ENCODE results near the gene NUDT11. TPM values are rescaled to one million over a fixed set of nuclear protein-coding genes. Genes with fewer than 3 reads are reported as not detected.

Gene NUDT11
- total and polyA plus RNA-seq, 2 donors (not counting 1 experiment from before 2014, with no cell fraction given), result 0.10 TPM; not detected in 1

DNA sequence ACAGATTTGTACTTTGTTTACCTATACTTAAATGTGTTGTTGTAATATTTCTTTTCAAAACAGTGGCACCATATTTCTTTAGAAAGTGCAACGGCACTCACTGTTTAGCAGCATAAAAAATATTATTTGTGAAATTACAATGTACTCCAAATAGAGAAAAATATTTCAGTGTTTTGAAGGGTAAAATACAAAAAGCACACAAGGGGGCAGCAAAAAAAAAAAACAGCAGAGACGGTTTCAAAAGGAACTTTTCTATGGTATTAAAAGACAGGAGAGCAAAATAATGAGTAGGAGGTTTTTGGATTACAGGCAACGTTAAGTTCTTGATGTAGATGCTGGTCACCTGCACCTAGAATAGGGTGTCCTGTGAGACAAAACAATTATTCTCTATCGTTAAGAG, 2.0 kb downstream of the NUDT11 start:
- no peak overlapping the region for H3K27ac Mint-ChIP-seq
- Histone ChIP-seq H3K4me1 (ENCODE audit: control insufficient read depth in 2 of 2, insufficient read depth in 2 of 2, low read length in 2 of 2) (peaks cover 0 to 6% of the 10 kb centered on the region in 2 donors), H3K9me3 (ENCODE audit: control extremely low read depth in 1 of 3, control insufficient read depth in 2 of 3, insufficient read depth in 1 of 3, low read length in 2 of 3) (no peaks in the 10 kb centered on the region), H3K4me2 (replicated peaks; ENCODE audit: low read depth, low read length, poor library complexity, severe bottlenecking) (no peak overlapping the region), H3K27me3 (replicated peaks in 1 of 4; ENCODE audit: control extremely low read depth in 1 of 4, control insufficient read depth in 3 of 4, insufficient read depth in 4 of 4, low read length in 3 of 4) (peaks cover 0 to 16% (median 7%) of the 10 kb centered on the region in 4 experiments), H3K27ac (ENCODE audit: low read length in 2 of 2) (no peak overlapping the region), H3K79me2 (ENCODE audit: control insufficient read depth, insufficient read depth, low read length) (no peaks in the 10 kb centered on the region), H3K4me3 (ENCODE audit: control extremely low read depth in 1 of 5, extremely low read depth in 1 of 5, insufficient read depth in 1 of 5, low read depth in 2 of 5, low read length in 4 of 5) (no peak overlapping the region), H2AFZ (ENCODE audit: insufficient read depth, low read depth, low read length, poor library complexity, severe bottlenecking) (no peak overlapping the region), H3K9ac (ENCODE audit: low read length) (no peak overlapping the region), H4K20me1 (ENCODE audit: control insufficient read depth, insufficient read depth, low read length, poor library complexity, severe bottlenecking) (no peaks in the 10 kb centered on the region), H3K36me3 (replicated peaks in 1 of 2; ENCODE audit: control extremely low read depth in 1 of 2, control insufficient read depth in 1 of 2, extremely low read depth in 1 of 2, insufficient read depth in 2 of 2, low read length in 1 of 2) (no peaks in the 10 kb centered on the region)
- peaks cover 27% of the 10 kb centered on the region for H3K27me3 Mint-ChIP-seq
- ATAC-seq (ENCODE audit: low read depth) (no peak), DNase-seq (no peak)
- peaks cover 10% of the 10 kb centered on the region for H3K4me1 Mint-ChIP-seq
- 0% methylated on average over 1 of the region's 4 CpGs for WGBS (ENCODE audit: insufficient coverage)
- ChIA-PET POLR2A (no interaction called here), CTCF (no interaction called here)
- no peaks in the 10 kb centered on the region for H3K9me3 Mint-ChIP-seq (ENCODE audit: insufficient read depth)
- intact Hi-C loops (cut with micrococcal nuclease), result no loop called here
- no peak overlapping the region for H3K4me3 Mint-ChIP-seq
- TF ChIP-seq, protein P1, sequence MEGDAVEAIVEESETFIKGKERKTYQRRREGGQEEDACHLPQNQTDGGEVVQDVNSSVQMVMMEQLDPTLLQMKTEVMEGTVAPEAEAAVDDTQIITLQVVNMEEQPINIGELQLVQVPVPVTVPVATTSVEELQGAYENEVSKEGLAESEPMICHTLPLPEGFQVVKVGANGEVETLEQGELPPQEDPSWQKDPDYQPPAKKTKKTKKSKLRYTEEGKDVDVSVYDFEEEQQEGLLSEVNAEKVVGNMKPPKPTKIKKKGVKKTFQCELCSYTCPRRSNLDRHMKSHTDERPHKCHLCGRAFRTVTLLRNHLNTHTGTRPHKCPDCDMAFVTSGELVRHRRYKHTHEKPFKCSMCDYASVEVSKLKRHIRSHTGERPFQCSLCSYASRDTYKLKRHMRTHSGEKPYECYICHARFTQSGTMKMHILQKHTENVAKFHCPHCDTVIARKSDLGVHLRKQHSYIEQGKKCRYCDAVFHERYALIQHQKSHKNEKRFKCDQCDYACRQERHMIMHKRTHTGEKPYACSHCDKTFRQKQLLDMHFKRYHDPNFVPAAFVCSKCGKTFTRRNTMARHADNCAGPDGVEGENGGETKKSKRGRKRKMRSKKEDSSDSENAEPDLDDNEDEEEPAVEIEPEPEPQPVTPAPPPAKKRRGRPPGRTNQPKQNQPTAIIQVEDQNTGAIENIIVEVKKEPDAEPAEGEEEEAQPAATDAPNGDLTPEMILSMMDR (IDR thresholded peaks at IDR 0.05), result no peak
- no peak for TF ChIP-seq EZH2 (IDR thresholded peaks at IDR 0.05; ENCODE audit: borderline replicate concordance, insufficient read depth, low read depth, low read length, poor library complexity, severe bottlenecking)

DNA sequence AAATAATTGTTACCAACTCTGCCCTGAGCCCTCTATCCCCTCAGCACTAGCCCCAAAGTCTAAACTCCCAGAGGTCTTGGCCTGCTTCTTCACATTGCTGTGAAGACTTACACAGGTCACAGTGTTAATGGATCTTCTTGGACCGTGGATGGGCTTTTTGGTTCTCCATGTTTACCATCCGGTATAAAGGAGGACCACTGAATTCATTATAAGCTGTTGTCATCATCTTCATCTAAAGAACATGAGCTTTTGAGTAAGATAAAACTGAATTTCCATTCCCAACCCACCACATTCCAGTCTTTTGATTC, 8.5 kb downstream of the NUDT11 start:
- intact Hi-C loops (cut with micrococcal nuclease), result no loop called here
- Histone ChIP-seq H3K79me2 (ENCODE audit: control insufficient read depth, insufficient read depth, low read length) (no peaks in the 10 kb centered on the region), H3K4me3 (ENCODE audit: control extremely low read depth in 1 of 5, extremely low read depth in 1 of 5, insufficient read depth in 1 of 5, low read depth in 2 of 5, low read length in 4 of 5) (no peak overlapping the region), H3K9ac (ENCODE audit: low read length) (no peak overlapping the region), H3K4me1 (ENCODE audit: control insufficient read depth in 2 of 2, insufficient read depth in 2 of 2, low read length in 2 of 2) (no peaks in the 10 kb centered on the region), H4K20me1 (ENCODE audit: control insufficient read depth, insufficient read depth, low read length, poor library complexity, severe bottlenecking) (no peaks in the 10 kb centered on the region), H3K4me2 (replicated peaks; ENCODE audit: low read depth, low read length, poor library complexity, severe bottlenecking) (no peak overlapping the region), H3K9me3 (ENCODE audit: control extremely low read depth in 1 of 3, control insufficient read depth in 2 of 3, insufficient read depth in 1 of 3, low read length in 2 of 3) (no peaks in the 10 kb centered on the region), H2AFZ (ENCODE audit: insufficient read depth, low read depth, low read length, poor library complexity, severe bottlenecking) (no peak overlapping the region), H3K27me3 (replicated peaks in 1 of 4; ENCODE audit: control extremely low read depth in 1 of 4, control insufficient read depth in 3 of 4, insufficient read depth in 4 of 4, low read length in 3 of 4) (peaks cover 0 to 5% (median 0%) of the 10 kb centered on the region in 4 experiments), H3K27ac (ENCODE audit: low read length in 2 of 2) (no peak overlapping the region), H3K36me3 (replicated peaks in 1 of 2; ENCODE audit: control extremely low read depth in 1 of 2, control insufficient read depth in 1 of 2, extremely low read depth in 1 of 2, insufficient read depth in 2 of 2, low read length in 1 of 2) (no peaks in the 10 kb centered on the region)
- WGBS (ENCODE audit: insufficient coverage), result 100% methylated on average over 1 of the region's 2 CpGs
- ChIA-PET POLR2A (no interaction called here), CTCF (interaction anchor here (1.1 to 1.4 kb wide), 2 partner anchors 12 to 373 kb away, joined by 4 to 5 read pairs; no protein-coding TSS in a partner anchor)
- Mint-ChIP-seq H3K9me3 (ENCODE audit: insufficient read depth) (no peaks in the 10 kb centered on the region), H3K27me3 (peaks cover 3% of the 10 kb centered on the region), H3K4me3 (no peak overlapping the region), H3K27ac (no peak overlapping the region), H3K4me1 (no peaks in the 10 kb centered on the region)
- ATAC-seq (ENCODE audit: low read depth) (no peak), DNase-seq (peak; percentile 1)
- TF ChIP-seq EZH2 (IDR thresholded peaks at IDR 0.05; ENCODE audit: borderline replicate concordance, insufficient read depth, low read depth, low read length, poor library complexity, severe bottlenecking), result no peak
- TF ChIP-seq, protein P1 (IDR thresholded peaks at IDR 0.05), result no peak
